H1 (cell line): ENCODE data around the gene C6orf136. TPM values are rescaled to one million over a fixed set of nuclear protein-coding genes. Genes with fewer than 3 reads are reported as not detected.

Source experiments
- CTCF ChIA-PET: fragments of 300-600 bp; sonication (Branson Sonifier 250); formaldehyde crosslinking; loops from one replicate; lab custom pipeline; 2021; ENCODE audit not compliant: partially characterized antibody; lab: Charles Lee
- POLR2A ChIA-PET: fragments of 300-600 bp; sonication (Branson Sonifier 250); formaldehyde crosslinking; loops from one replicate; lab custom pipeline; 2021; ENCODE audit warnings: inconsistent platforms; ENCODE audit not compliant: partially characterized antibody; lab: Charles Lee
- DNase-seq, 2 experiments: peaks; one replicate each; pipeline versions ENCODE4 v3.0.0 to v3.0.0-alpha.2; 2010 to 2022; ENCODE audit warnings: low spot score in 2 of 2, low read depth in 1 of 2, mixed read lengths in 1 of 2
- FAIRE-seq: peaks from 2 replicates; lab custom pipeline; 2011; peaks lifted over from hg19 to GRCh38; lab: Jason Lieb, UNC
- H2AFZ ChIP-seq: 2 replicates; pipeline ENCODE4 v1.8.1; 2012; ENCODE audit warnings: low read length, inconsistent platforms
- H2AK5ac ChIP-seq: 2 replicates; pipeline ENCODE4 v1.6.1; 2013; ENCODE audit warnings: low read depth, low read length
- H2BK120ac ChIP-seq: replicated peaks from 2 replicates; pipeline ENCODE3; 2013; ENCODE audit warnings: low read depth, low read length, inconsistent platforms
- H2BK12ac ChIP-seq: 2 replicates; pipeline ENCODE4 v1.6.1; 2013; ENCODE audit warnings: low read depth, low read length
- H2BK15ac ChIP-seq: 2 replicates; pipeline ENCODE4 v1.6.1; 2013; ENCODE audit warnings: low read length
- H2BK20ac ChIP-seq: 2 replicates; pipeline ENCODE4 v1.6.1; 2013; ENCODE audit warnings: low read length
- H2BK5ac ChIP-seq: 2 replicates; pipeline ENCODE4 v1.6.1; 2013; ENCODE audit warnings: low read depth, low read length
- H3K14ac ChIP-seq: 2 replicates; pipeline ENCODE4 v1.6.1; 2013; ENCODE audit warnings: inconsistent platforms; ENCODE audit not compliant: insufficient read length
- H3K18ac ChIP-seq: 2 replicates; pipeline ENCODE4 v1.6.1; 2013; ENCODE audit warnings: low read length; ENCODE audit errors: extremely low read depth
- H3K23ac ChIP-seq: 2 replicates; pipeline ENCODE4 v1.6.1; 2013; ENCODE audit warnings: inconsistent platforms; ENCODE audit not compliant: insufficient read length
- H3K23me2 ChIP-seq: 2 replicates; pipeline ENCODE4 v1.6.1; 2013; ENCODE audit warnings: low read depth, low read length
- H3K27ac ChIP-seq: 2 replicates; pipeline ENCODE4 v1.6.1; 2011; ENCODE audit warnings: low read depth, low read length, inconsistent platforms
- H3K27me3 ChIP-seq, 4 experiments: replicated peaks in 1 of 4; 1 replicate in 1 of 4; 2 replicates in 3 of 4; pipeline versions ENCODE4 v1.6.1 to v1.8.1; 2011 to 2013; ENCODE audit warnings: low read length in 3 of 4, mild to moderate bottlenecking in 3 of 4, inconsistent platforms in 2 of 4, mixed read lengths in 2 of 4, moderate library complexity in 1 of 4; ENCODE audit not compliant: control insufficient read depth in 3 of 4, insufficient read depth in 3 of 4; ENCODE audit errors: extremely low read depth in 1 of 4
- H3K36me3 ChIP-seq, 4 experiments: 2 replicates each; pipeline versions ENCODE4 v1.6.1 to v1.8.1; 2011 to 2013; ENCODE audit warnings: mild to moderate bottlenecking in 4 of 4, low read length in 3 of 4, moderate library complexity in 2 of 4, control low read depth in 1 of 4, inconsistent platforms in 1 of 4; ENCODE audit not compliant: insufficient read depth in 4 of 4, control insufficient read depth in 2 of 4
- H3K4ac ChIP-seq: replicated peaks from 2 replicates; pipeline ENCODE3; 2013; ENCODE audit warnings: low read length, low read depth, mixed read lengths, inconsistent platforms; ENCODE audit not compliant: insufficient read length
- H3K4me1 ChIP-seq, 4 experiments: replicated peaks in 1 of 4; 1 replicate in 1 of 4; 2 replicates in 3 of 4; pipeline versions ENCODE4 v1.6.1 to v1.8.1; 2011 to 2013; ENCODE audit warnings: low read length in 3 of 4, inconsistent platforms in 2 of 4, mixed read lengths in 1 of 4; ENCODE audit not compliant: insufficient read depth in 4 of 4, control insufficient read depth in 3 of 4
- H3K4me2 ChIP-seq, 2 experiments: 2 replicates each; pipeline versions ENCODE4 v1.6.1 to v1.8.1; 2011 to 2013; ENCODE audit warnings: low read depth in 2 of 2, low read length in 2 of 2, control low read depth in 1 of 2, inconsistent platforms in 1 of 2, mild to moderate bottlenecking in 1 of 2; ENCODE audit not compliant: insufficient read depth in 1 of 2
- H3K4me3 ChIP-seq, 4 experiments: fragments of 200-600, 300-600 bp in 1 of 4; sonication (generic), shearing (Covaris generic), sonication (Bioruptor Twin) in 1 of 4; 2 replicates each; pipeline versions ENCODE4 v1.5.1 to v1.8.1; 2011 to 2016; ENCODE audit warnings: low read length in 4 of 4, low read depth in 3 of 4, control low read depth in 2 of 4, inconsistent platforms in 2 of 4, mild to moderate bottlenecking in 2 of 4, mixed read lengths in 1 of 4, moderate library complexity in 1 of 4; ENCODE audit not compliant: insufficient read depth in 2 of 4; ENCODE audit errors: extremely low read depth in 1 of 4
- H3K56ac ChIP-seq: replicated peaks from 2 replicates; pipeline ENCODE3; 2013; ENCODE audit warnings: low read depth, mild to moderate bottlenecking, mixed read lengths, low read length, inconsistent platforms; ENCODE audit not compliant: insufficient read length
- H3K79me1 ChIP-seq: 2 replicates; pipeline ENCODE4 v1.6.1; 2013; ENCODE audit warnings: low read depth, low read length, control low read depth
- H3K79me2 ChIP-seq, 2 experiments: 2 replicates each; pipeline versions ENCODE4 v1.6.1 to v1.8.1; 2012 to 2013; ENCODE audit warnings: low read length in 2 of 2, mild to moderate bottlenecking in 2 of 2, inconsistent platforms in 1 of 2; ENCODE audit not compliant: insufficient read depth in 2 of 2, control insufficient read depth in 1 of 2
- H3K9ac ChIP-seq, 4 experiments: replicated peaks in 1 of 4; 1 replicate in 1 of 4; 2 replicates in 3 of 4; pipeline versions ENCODE4 v1.6.1 to v1.8.1; 2011 to 2013; ENCODE audit warnings: low read depth in 3 of 4, low read length in 3 of 4, control low read depth in 2 of 4, mild to moderate bottlenecking in 2 of 4, moderate library complexity in 2 of 4, inconsistent platforms in 1 of 4; ENCODE audit errors: extremely low read depth in 1 of 4
- H3K9me3 ChIP-seq, 2 experiments: 2 replicates each; pipeline versions ENCODE4 v1.6.1 to v1.8.1; 2012 to 2013; ENCODE audit warnings: mild to moderate bottlenecking in 2 of 2, moderate library complexity in 2 of 2, control low read depth in 1 of 2, inconsistent platforms in 1 of 2, low read depth in 1 of 2, low read length in 1 of 2, mixed read lengths in 1 of 2; ENCODE audit not compliant: insufficient read depth in 2 of 2
- H4K20me1 ChIP-seq, 2 experiments: replicated peaks in 1 of 2; 2 replicates each; pipeline versions ENCODE3 to v1.8.1; 2011 to 2013; ENCODE audit warnings: inconsistent platforms in 2 of 2, low read length in 2 of 2, mild to moderate bottlenecking in 1 of 2; ENCODE audit not compliant: insufficient read depth in 2 of 2, control insufficient read depth in 1 of 2
- H4K5ac ChIP-seq: 2 replicates; pipeline ENCODE4 v1.6.1; 2013; ENCODE audit warnings: low read length, low read depth, mixed read lengths, inconsistent platforms; ENCODE audit not compliant: insufficient read length
- H4K8ac ChIP-seq: 2 replicates; pipeline ENCODE4 v1.8.0; 2013; ENCODE audit warnings: mild to moderate bottlenecking, moderate library complexity, low read length, inconsistent platforms; ENCODE audit not compliant: insufficient read depth; ENCODE audit errors: extremely low read depth
- H4K91ac ChIP-seq: replicated peaks from 2 replicates; pipeline ENCODE3; 2013; ENCODE audit warnings: low read length, mixed read lengths, inconsistent platforms; ENCODE audit not compliant: insufficient read length
- CEBPB ChIP-seq: IDR thresholded peaks from 2 replicates; pipeline ENCODE4 v1.6.1; 2012; ENCODE audit warnings: low read depth, low read length
- EP300 ChIP-seq, 2 experiments: IDR thresholded peaks; 1 replicate in 1 of 2; 2 replicates in 1 of 2; pipeline ENCODE4 v1.6.1; 2011 to 2012; ENCODE audit warnings: low read depth in 2 of 2, low read length in 2 of 2, mild to moderate bottlenecking in 2 of 2, borderline replicate concordance in 1 of 2, inconsistent platforms in 1 of 2, moderate library complexity in 1 of 2
- SP2 ChIP-seq: IDR thresholded peaks from 2 replicates; pipeline ENCODE4 v1.6.1; 2012; ENCODE audit warnings: mild to moderate bottlenecking, low read length, inconsistent platforms
- SUZ12 ChIP-seq: fragments of 200-600 bp; sonication (generic); IDR thresholded peaks from 2 replicates; pipeline ENCODE4 v1.6.1; 2012; ENCODE audit warnings: mild to moderate bottlenecking, inconsistent platforms, low read length, moderate library complexity, mixed read lengths
- YY1 ChIP-seq: IDR thresholded peaks from 2 replicates; pipeline ENCODE4 v1.6.1; 2011; ENCODE audit warnings: low read depth, mild to moderate bottlenecking, low read length
- WGBS, 2 experiments: shearing (Covaris generic) in 1 of 2; methylation state at CpG; one replicate each; pipeline versions ENCODE4 v1.1.6 to v1.1.7; 2013 to 2015; ENCODE audit warnings: low lambda C conversion rate in 2 of 2, mixed read lengths in 2 of 2, inconsistent platforms in 1 of 2, low coverage in 1 of 2, missing lambda C conversion rate in 1 of 2; ENCODE audit not compliant: insufficient replicate concordance in 2 of 2, insufficient coverage in 1 of 2, insufficient read length in 1 of 2; ENCODE audit errors: extremely low coverage in 1 of 2, missing lambda C conversion rate in 1 of 2; 5-methylcytosine and 5-hydroxymethylcytosine counted together
- polyA plus RNA-seq, 7 experiments: library from polyadenylated mRNA; depleted of rRNA in 3 of 7; stranded (reverse) in 5 of 7; unstranded in 2 of 7; fragments of >200 nt in 5 of 7; fragments of 200-250 nt in 2 of 7; gene quantifications; 1 replicate in 5 of 7; 2 replicates in 1 of 7; 4 replicates in 1 of 7; pipeline versions ENCODE4 v1.2.1 to v1.2.3, GENCODE V29; 2011 to 2013; ENCODE audit warnings: missing spikeins in 2 of 7, mixed read lengths in 2 of 7
- total RNA-seq: library from RNA; stranded (reverse); fragmentation: NEBNext Ultra II Directional; extraction: Animal tissue kit (Norgen Biotek cat#: 25700); gene quantifications from 2 replicates; pipeline ENCODE4 v1.2.1, GENCODE V29; 2021
- TF ChIP-seq, protein P1 (sequence below): IDR thresholded peaks from 2 replicates; pipeline ENCODE4 v1.6.1; 2011; ENCODE audit warnings: low read depth, mild to moderate bottlenecking, low read length; ENCODE audit not compliant: insufficient read depth

Gene C6orf136
- total and polyA plus RNA-seq, 2 of the 8 experiments (the other 6 are each of a cell fraction or from before 2014, with no cell fraction given) = 20.8 to 23.1 TPM

GRCh38 chr6:30614843-30615218 is 32.1 kb upstream of the C6orf136 start:
- no peaks in the 10 kb centered on the region for H3K27me3 ChIP-seq
- TF ChIP-seq SP2 = no peak
- peak; percentile 96 for TF ChIP-seq YY1
- TF ChIP-seq SUZ12 = no peak
- TF ChIP-seq CEBPB = peak; percentile 89
- TF ChIP-seq, protein P1, sequence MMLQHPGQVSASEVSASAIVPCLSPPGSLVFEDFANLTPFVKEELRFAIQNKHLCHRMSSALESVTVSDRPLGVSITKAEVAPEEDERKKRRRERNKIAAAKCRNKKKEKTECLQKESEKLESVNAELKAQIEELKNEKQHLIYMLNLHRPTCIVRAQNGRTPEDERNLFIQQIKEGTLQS = no peak
- TF ChIP-seq EP300 (IDR thresholded peaks at IDR 0.05; ENCODE audit: borderline replicate concordance in 1 of 2, low read depth in 2 of 2, low read length in 2 of 2) = no peak

More at GRCh38 chr6:30614843-30615218, 32.1 kb upstream of the C6orf136 start:
- peaks cover 14% of the 10 kb centered on the region for H3K23me2 ChIP-seq
- no peak overlapping the region for H2BK120ac ChIP-seq
- no peak overlapping the region for H4K91ac ChIP-seq
- 8% methylated on average over 6 of the region's 6 CpGs; no CpG with 5 or more reads in 1 of the 2 experiments for WGBS, 2 experiments
- no peak overlapping the region for H4K8ac ChIP-seq
- H2BK5ac ChIP-seq = peak overlapping the region; percentile 53; the same call in 1 of the 2 replicates
- H3K79me1 ChIP-seq = peaks cover 11% of the 10 kb centered on the region; the same call in 1 of the 2 replicates
- H3K23ac ChIP-seq = no peak overlapping the region
- H4K20me1 ChIP-seq = peaks cover 1 to 4% of the 10 kb centered on the region in 2 experiments
- peak; percentile 68 to 86 for DNase-seq
- H3K56ac ChIP-seq = no peak overlapping the region
- CTCF ChIA-PET = interaction anchor here (1.6 to 1.7 kb wide), 2 partner anchors 14 to 18 kb away, joined by 4 to 7 read pairs; no protein-coding TSS in a partner anchor
- peak; percentile 48 for FAIRE-seq
- no peak overlapping the region for H4K5ac ChIP-seq
- peaks cover 4 to 71% of the 10 kb centered on the region in 2 experiments; a peak in 3 of 4 replicates for H3K79me2 ChIP-seq
- H2AFZ ChIP-seq = no peak overlapping the region
- peak overlapping the region; percentile 96 to 98 for H3K4me2 ChIP-seq
- no peak overlapping the region for H2BK20ac ChIP-seq
- H2BK15ac ChIP-seq = no peak overlapping the region
- POLR2A ChIA-PET = interaction anchor here (0.6 to 4.8 kb wide), 42 partner anchors 9 to 550 kb away, joined by 3 to 443 read pairs (median 6); partner anchors contain the start of genes ABCF1, ATAT1, C6orf136 and DHX16
- no peaks in the 10 kb centered on the region for H3K9me3 ChIP-seq
- H3K27ac ChIP-seq = peak overlapping the region; percentile 98
- H3K4me3 ChIP-seq = peak overlapping the region; percentile 90 to 97 (median 96)
- peaks cover 6 to 47% (median 16%) of the 10 kb centered on the region in 4 experiments for H3K36me3 ChIP-seq
- no peak overlapping the region for H3K18ac ChIP-seq
- 0 out of 2 replicates have a peak overlapping the region, but pooled peaks have one; percentile 34 for H2AK5ac ChIP-seq
- H3K4me1 ChIP-seq = peaks cover 0 to 6% (median 4%) of the 10 kb centered on the region in 4 experiments; a peak in 4 of 7 replicates
- H3K9ac ChIP-seq = peak overlapping the region; percentile 99 to 100 (median 100); a peak in 6 of 7 replicates
- H3K4ac ChIP-seq = no peak overlapping the region
- no peak overlapping the region for H3K14ac ChIP-seq
- no peak overlapping the region; the same call in 1 of the 2 replicates for H2BK12ac ChIP-seq
